LNCaP clone FGC (cell line): ENCODE data around the gene OR52W1.
"Not testable (repeated sequence)": the region's sequence is repeated elsewhere in the genome, so short reads cannot be mapped to it uniquely, and the experiment has no call there.

Experiments used
- DNase-seq: peaks from one replicate; pipeline ENCODE4 v3.0.0-alpha.2; 2011; ENCODE audit warnings: low read depth
- H3K4me3 ChIP-seq: 2 replicates; pipeline ENCODE4 v1.5.1; 2011; ENCODE audit warnings: mild to moderate bottlenecking, low read depth, low read length, control low read depth
- CTCF ChIP-seq: IDR thresholded peaks from 2 replicates; pipeline ENCODE4 v1.5.1; 2012; ENCODE audit warnings: mild to moderate bottlenecking; ENCODE audit not compliant: control insufficient read depth, insufficient read depth; ENCODE audit errors: extremely low read depth

OR52W1 gene

GRCh38 chr11:6237761-6238302 lies 38.8 kb downstream of the OR52W1 start:
- DNase-seq, result no peak
- TF ChIP-seq CTCF, result no peak
- no peak overlapping the region for H3K4me3 ChIP-seq

GRCh38 chr11:6238902-6239301 lies 39.9 kb downstream of the OR52W1 start, which contains the start of gene CNGA4:
Gene CNGA4, plus strand, starts transcription at chr11:6239089. Its CDS starts 118 bp downstream, at chr11:6239207.
- DNase-seq, result no peak
- no peak within 1 kb of the TSS for H3K4me3 ChIP-seq

GRCh38 chr11:6240139-6240538 lies 41.1 kb downstream of the OR52W1 start:
- DNase-seq, result no peak
- no peak overlapping the region for H3K4me3 ChIP-seq
- no peak for TF ChIP-seq CTCF

More at GRCh38 chr11:6238902-6239301, 39.9 kb downstream of the OR52W1 start, which contains the start of gene CNGA4:
- no peak for TF ChIP-seq CTCF

GRCh38 chr11:6240781-6241180 lies 41.8 kb downstream of the OR52W1 start:
- DNase-seq, result no peak

GRCh38 chr11:6241316-6241715 lies 42.3 kb downstream of the OR52W1 start:
- TF ChIP-seq CTCF, result no peak
- DNase-seq, result no peak
- no peak overlapping the region for H3K4me3 ChIP-seq

More at GRCh38 chr11:6240781-6241180, 41.8 kb downstream of the OR52W1 start:
- no peak for TF ChIP-seq CTCF
- H3K4me3 ChIP-seq, result no peak overlapping the region

- H3K4me3 ChIP-seq, result no peak overlapping the region
- no peak for TF ChIP-seq CTCF
- no peak for DNase-seq
These were observed 46.5 kb downstream of the OR52W1 start for GRCh38 chr11:6245536-6245935.

- TF ChIP-seq CTCF, result no peak
- H3K4me3 ChIP-seq, result no peak overlapping the region
- DNase-seq, result no peak
These were observed 49.2 kb downstream of the OR52W1 start for GRCh38 chr11:6248248-6248647.

GRCh38 chr11:6248897-6249296 lies 49.9 kb downstream of the OR52W1 start:
- DNase-seq, H3K4me3 ChIP-seq: not testable (repeated sequence)
